Dendritic cell treated with granulocyte-macrophage colony-stimulating factor and Interleukin-4, amounts not matched to agents 40 ng/mL and 50 ng/mL, for 4 days (primary cell): ENCODE data around the gene CEACAM8.
"Not testable (repeated sequence)": the region's sequence is repeated elsewhere in the genome, so short reads cannot be mapped to it uniquely, and the experiment has no call there.

Experiments used
- H3K27ac Mint-ChIP-seq: one replicate; pipeline ENCODE4 v1.8.0; 2022; ENCODE audit warnings: mild to moderate bottlenecking, mixed read lengths
- H3K27me3 Mint-ChIP-seq: one replicate; pipeline ENCODE4 v1.8.0; 2022; ENCODE audit warnings: mild to moderate bottlenecking, mixed read lengths
- H3K36me3 Mint-ChIP-seq: one replicate; pipeline ENCODE4 v1.8.0; 2022; ENCODE audit warnings: low read depth, mixed read lengths
- H3K4me1 Mint-ChIP-seq: one replicate; pipeline ENCODE4 v1.8.0; 2022; ENCODE audit warnings: low read depth, mixed read lengths
- H3K4me3 Mint-ChIP-seq: one replicate; pipeline ENCODE4 v1.8.0; 2022; ENCODE audit warnings: mild to moderate bottlenecking, moderate library complexity, mixed read lengths
- H3K9me3 Mint-ChIP-seq: one replicate; pipeline ENCODE4 v1.8.0; 2022; ENCODE audit warnings: mixed read lengths
- intact Hi-C: fragments of 100-400 bp; cut with micrococcal nuclease; formaldehyde crosslinking; loops from one replicate; pipeline ENCODE4 v1.15.0; 2022

Gene CEACAM8

DNA sequence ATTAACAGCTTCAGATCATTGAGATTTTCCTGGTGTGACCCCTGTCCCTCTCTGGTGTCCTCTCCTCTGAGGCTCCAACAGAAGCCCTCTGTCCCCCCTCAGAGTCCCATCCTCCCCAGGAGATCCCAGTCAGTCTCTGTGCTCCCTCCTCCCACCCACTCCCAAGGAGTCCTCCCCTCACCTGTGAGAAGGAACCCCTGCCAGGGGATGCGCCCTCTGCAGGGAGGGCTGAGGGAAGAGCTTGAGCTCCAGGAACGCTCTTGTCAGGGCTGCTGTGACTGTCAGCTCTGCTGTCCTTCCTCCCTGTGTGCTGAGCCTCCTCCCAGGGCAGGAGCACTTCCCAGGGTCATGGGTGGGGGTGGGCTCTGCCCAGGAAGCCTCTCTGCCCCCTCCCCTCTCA lies 33.2 kb downstream of the CEACAM8 start:
- no peak overlapping the region for H3K27ac Mint-ChIP-seq
- no peak overlapping the region for H3K4me3 Mint-ChIP-seq
- peaks cover 9% of the 10 kb centered on the region for H3K9me3 Mint-ChIP-seq
- peaks cover 5% of the 10 kb centered on the region for H3K36me3 Mint-ChIP-seq
- peaks cover 38% of the 10 kb centered on the region for H3K4me1 Mint-ChIP-seq
- H3K27me3 Mint-ChIP-seq: peaks cover 86% of the 10 kb centered on the region
- intact Hi-C loops: no loop called here

DNA sequence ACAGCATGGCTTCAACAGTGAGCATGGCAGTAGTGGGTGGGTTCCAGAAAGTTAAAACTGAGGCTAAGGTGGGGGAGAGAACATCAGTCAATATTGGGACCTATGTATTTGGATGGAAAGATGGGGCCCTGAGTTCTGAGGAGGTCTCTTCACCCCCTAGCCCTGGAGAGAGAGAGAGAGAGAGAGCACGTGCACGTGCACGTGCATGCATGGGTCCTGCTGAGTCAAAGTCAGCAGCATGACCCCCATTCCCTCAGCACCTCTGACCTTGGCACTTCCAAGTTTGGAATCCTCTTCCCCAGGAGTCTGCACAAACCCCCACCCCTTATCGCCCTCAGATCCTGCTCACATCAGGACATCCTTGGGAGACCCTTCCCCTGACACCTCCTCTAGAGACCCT lies 34.0 kb downstream of the CEACAM8 start:
- H3K36me3 Mint-ChIP-seq: peaks cover 5% of the 10 kb centered on the region
- H3K27ac Mint-ChIP-seq: no peak overlapping the region
- intact Hi-C loops: no loop called here
- H3K4me1 Mint-ChIP-seq: peaks cover 42% of the 10 kb centered on the region
- H3K27me3 Mint-ChIP-seq: peaks cover 89% of the 10 kb centered on the region
- H3K4me3 Mint-ChIP-seq: no peak overlapping the region
- H3K9me3 Mint-ChIP-seq: peaks cover 9% of the 10 kb centered on the region

DNA sequence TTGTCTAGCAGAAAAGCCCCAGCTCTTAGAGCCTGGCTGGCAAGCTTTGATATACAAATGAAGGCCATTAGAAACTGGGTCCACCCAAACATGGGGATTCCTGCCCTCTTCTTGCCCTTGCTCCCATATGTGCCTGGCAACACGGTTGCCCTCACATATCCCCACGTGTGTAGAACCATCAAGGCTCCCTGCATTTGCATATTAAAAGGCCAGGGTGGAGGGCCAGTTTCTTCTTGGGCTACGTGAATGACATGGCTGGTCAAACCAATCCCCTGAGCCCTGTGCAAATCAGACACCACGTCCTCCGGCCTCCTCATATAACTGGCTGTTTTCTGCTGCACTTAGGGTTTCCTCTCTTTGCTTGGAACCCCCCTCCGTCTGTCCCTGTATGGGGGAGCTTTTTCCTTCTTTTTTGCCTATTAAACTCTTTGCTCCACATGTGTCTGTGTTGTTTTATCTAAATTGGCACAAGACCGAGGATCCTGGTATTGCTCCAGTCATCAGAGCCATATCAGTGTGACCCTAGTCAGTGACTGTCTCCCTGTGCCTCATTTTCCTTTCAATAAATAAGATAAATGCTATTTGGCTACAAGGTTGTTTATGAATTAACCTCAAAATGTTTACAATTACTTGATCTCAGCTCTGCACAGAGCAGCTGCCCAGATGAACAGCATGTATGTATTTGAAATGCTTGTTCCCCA lies 36.1 kb downstream of the CEACAM8 start:
- peaks cover 92% of the 10 kb centered on the region for H3K27me3 Mint-ChIP-seq
- peaks cover 48% of the 10 kb centered on the region for H3K4me1 Mint-ChIP-seq
- intact Hi-C loops: no loop called here

DNA sequence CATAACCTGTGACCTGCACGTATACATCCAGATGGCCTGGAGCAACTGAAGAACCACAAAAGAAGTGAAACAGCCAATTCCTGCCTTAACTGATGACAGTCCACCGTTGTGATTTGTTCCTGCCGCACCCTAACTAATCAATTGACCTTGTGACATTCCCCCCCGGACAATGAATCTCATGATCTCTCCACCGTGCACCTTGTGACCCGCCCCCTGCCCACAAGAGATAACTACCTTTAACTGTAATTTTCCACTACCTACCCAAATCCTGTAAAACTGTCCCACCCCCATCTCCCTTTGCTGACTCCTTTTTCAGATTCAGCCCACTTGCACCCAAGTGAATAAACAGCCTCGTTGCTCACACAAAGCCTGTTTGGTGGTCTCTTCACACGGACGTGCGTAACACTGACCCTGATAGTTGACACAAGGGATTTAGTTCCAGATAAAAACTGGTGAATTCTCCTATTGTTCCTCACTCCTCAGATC lies 37.3 kb downstream of the CEACAM8 start:
- Mint-ChIP-seq H3K27me3 (peaks cover 93% of the 10 kb centered on the region), H3K4me1 (peaks cover 54% of the 10 kb centered on the region)
- H3K36me3 Mint-ChIP-seq, intact Hi-C loops, H3K27ac Mint-ChIP-seq, H3K4me3 Mint-ChIP-seq, H3K9me3 Mint-ChIP-seq: not testable (repeated sequence)

More for the DNA sequence above, 36.1 kb downstream of the CEACAM8 start:
- Mint-ChIP-seq H3K9me3 (peaks cover 9% of the 10 kb centered on the region), H3K4me3 (no peak overlapping the region), H3K36me3 (peaks cover 5% of the 10 kb centered on the region), H3K27ac (no peak overlapping the region)

DNA sequence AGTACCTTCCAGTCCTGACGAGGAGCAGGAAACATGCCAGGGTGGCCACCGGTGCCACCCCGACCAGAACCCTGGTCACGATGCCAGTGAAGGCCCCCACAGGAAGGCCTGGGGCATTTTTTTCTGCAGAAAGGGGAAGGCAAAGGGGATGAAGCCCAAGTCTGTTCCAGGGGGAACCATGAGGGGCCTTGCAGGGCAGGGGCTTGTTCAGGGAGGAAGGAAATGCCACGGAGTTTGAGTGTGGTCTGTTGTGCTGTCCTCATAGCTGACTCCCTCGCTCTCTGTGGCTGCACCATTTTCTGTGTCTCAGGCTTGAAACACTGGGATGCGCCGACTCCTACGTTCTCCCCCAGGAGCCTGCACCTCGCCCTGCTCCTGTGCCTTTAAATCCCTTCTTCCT lies 38.9 kb downstream of the CEACAM8 start:
- H3K4me3 Mint-ChIP-seq: peak overlapping the region; percentile 35
- H3K4me1 Mint-ChIP-seq: peaks cover 56% of the 10 kb centered on the region
- H3K27ac Mint-ChIP-seq: no peak overlapping the region
- peaks cover 16% of the 10 kb centered on the region for H3K9me3 Mint-ChIP-seq
- peaks cover 93% of the 10 kb centered on the region for H3K27me3 Mint-ChIP-seq
- intact Hi-C loops: no loop called here
- peaks cover 5% of the 10 kb centered on the region for H3K36me3 Mint-ChIP-seq

DNA sequence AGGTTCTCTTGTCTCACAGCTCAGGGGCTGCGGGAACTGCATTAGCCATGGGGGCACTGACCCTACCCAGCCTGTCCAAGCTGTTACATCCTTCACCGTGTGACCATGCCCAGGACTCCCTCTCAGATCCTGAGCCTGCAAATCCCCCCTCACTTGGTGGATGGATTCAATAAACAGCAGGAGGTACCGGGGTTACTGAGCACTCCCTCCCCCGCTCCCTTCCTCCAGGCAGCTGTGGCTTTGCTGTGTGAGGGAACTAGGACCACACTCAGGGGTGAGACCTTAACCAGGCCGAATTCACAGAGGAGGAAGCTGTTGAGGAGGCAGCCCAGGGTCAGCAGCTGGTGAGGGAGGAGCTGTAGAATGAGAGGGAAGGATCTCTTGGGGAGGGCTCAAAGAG lies 39.4 kb downstream of the CEACAM8 start:
- H3K4me3 Mint-ChIP-seq: no peak overlapping the region
- peaks cover 5% of the 10 kb centered on the region for H3K36me3 Mint-ChIP-seq

DNA sequence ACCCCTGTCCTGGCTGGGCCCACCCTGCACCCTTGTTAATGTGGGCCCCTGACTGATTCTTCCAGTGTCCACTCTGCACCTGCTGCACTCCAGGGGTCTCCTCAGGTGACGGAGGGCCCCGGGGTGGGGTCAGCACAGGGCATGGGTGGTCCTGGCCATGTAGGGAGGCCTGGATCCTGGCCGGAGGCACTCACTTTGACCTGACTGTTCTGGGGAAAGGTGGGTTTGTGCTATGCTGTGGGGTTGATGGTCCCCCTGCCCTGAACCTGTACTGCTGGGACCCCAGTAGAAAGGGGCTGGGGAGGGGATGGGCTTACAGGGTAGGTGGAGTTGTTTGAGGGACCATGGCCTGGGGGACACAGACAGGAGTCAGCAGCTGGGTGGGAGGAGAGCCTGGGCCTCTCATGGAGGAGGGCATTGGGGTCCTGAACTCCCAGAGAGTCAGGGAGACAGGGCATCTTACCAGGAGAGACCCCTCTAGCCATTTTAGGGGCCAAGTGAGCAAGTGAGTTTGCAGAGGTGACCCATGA lies 40.6 kb downstream of the CEACAM8 start:
- H3K27me3 Mint-ChIP-seq: peaks cover 95% of the 10 kb centered on the region

More for the DNA sequence above, 39.4 kb downstream of the CEACAM8 start:
- Mint-ChIP-seq H3K27ac (no peak overlapping the region), H3K4me1 (peaks cover 51% of the 10 kb centered on the region), H3K27me3 (peaks cover 93% of the 10 kb centered on the region), H3K9me3 (peaks cover 21% of the 10 kb centered on the region)
- intact Hi-C loops: no loop called here

DNA sequence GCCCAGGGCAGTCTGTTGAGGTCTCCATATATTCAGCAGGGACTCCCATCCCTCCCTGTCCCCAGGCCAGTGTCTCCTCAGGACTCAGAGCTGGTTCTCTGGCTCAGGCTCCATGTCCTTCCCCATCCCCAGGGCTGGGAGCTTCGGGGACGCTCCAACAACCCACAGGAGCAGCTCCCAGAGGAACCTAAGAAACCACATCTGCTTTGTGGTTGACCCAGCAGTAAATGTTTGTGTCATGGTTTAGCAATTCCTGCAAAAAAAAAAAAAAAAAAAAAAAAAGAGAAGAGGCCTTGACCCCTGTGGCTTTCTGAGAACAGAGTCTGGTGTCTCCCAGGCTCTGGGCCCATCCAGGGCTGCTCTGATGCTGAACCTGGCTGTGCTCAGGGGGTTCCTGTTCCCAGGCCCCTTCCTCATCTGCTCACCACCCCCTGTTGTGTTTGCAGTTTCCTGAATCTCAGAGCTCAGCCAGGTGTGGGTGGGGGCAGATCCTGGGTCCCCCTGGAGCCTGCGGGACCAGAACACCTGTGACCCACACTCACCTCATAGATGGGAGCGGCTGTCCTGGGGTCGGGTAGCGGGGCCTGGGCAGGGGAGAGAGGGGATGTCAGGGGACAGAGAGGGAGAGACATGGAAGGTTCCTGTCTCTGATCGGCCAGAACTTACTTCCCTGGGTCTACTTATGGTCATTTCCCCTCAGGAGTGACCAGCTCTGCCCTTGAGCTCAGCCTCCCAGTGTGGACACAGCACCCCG lies 41.3 kb downstream of the CEACAM8 start:
- Mint-ChIP-seq H3K27me3 (peaks cover 94% of the 10 kb centered on the region), H3K4me3 (peak overlapping the region; percentile 30), H3K4me1 (peaks cover 51% of the 10 kb centered on the region), H3K27ac (no peak overlapping the region), H3K9me3 (peaks cover 39% of the 10 kb centered on the region), H3K36me3 (peaks cover 11% of the 10 kb centered on the region)
- intact Hi-C loops: no loop called here

More for the DNA sequence above, 40.6 kb downstream of the CEACAM8 start:
- Mint-ChIP-seq H3K4me1 (peaks cover 51% of the 10 kb centered on the region), H3K36me3 (peaks cover 10% of the 10 kb centered on the region), H3K9me3 (peaks cover 33% of the 10 kb centered on the region), H3K4me3 (no peak overlapping the region), H3K27ac (peak overlapping the region; percentile 41)
- intact Hi-C loops: no loop called here

DNA sequence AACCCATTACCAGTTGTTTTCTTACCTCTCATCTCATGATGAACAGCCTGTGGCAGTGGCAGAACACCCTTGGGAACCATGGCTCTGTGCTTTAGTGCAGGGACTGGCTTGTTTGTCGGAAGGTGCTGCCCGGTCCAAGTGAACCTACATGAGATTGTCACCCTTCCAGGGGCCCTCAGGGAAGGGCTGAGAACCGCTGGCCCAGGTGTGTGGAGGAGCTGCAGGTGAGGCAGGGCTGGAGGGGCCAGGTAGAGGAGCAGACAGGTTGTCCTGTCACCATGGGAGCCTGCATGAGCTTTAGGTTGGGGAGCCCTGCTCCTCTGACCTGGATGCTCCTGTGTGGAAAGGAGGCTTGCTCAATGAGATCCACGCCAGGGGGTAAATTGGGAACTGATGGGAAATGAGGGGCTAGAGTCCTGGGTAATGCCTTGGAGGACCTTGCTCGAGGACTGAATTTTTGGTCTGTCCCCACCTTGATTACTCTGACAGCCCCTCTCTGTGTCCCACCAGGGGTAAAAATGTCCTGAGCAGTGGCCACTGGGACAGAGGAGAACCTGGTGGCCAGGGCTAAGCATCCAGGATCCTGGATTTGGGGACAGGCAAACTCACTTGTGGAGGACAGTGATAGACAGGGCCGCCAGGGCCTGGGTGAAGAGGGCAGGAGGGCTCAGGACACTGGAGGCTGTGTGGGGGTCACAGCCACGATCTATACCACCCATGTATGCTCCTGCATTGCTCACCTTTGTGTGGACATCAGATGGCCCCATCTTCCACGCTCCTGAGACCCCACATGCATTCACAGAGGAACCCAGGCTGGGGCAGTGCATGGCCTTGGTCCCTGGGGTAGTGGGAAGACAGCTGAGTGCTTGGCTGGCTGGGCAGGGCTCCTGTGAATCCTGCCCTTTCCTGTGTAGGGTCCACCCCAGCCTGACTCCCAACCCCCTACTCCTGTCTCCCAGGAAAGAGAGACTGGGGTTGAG lies 42.3 kb downstream of the CEACAM8 start:
- intact Hi-C loops: no loop called here
- no peak overlapping the region for H3K4me3 Mint-ChIP-seq
- H3K36me3 Mint-ChIP-seq: peaks cover 8% of the 10 kb centered on the region
- H3K27ac Mint-ChIP-seq: no peak overlapping the region
- H3K4me1 Mint-ChIP-seq: peaks cover 51% of the 10 kb centered on the region
- peaks cover 34% of the 10 kb centered on the region for H3K9me3 Mint-ChIP-seq
- H3K27me3 Mint-ChIP-seq: peaks cover 93% of the 10 kb centered on the region

DNA sequence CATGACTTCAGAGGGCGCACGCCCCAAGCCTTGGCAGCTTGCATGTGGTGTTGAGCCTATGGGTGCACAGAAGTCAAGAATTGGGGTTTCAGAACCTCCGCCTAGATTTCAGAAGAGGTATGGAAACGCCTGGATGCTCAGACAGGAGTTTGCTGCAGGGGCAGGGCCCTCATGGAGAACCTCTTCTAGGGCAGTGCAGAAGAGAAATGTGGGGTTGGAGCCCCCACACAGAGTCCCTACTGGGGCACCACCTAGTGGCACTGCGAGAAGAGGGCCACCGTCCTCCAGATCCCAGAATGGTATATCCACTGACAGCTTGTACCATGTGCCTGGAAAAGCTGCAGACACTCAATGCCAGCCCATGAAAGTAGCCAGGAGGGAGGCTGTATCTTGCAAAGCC lies 44.2 kb downstream of the CEACAM8 start:
- intact Hi-C loops, H3K4me3 Mint-ChIP-seq, H3K27ac Mint-ChIP-seq, H3K36me3 Mint-ChIP-seq: not testable (repeated sequence)
- Mint-ChIP-seq H3K27me3 (peaks cover 93% of the 10 kb centered on the region), H3K9me3 (peaks cover 30% of the 10 kb centered on the region), H3K4me1 (peaks cover 37% of the 10 kb centered on the region)

DNA sequence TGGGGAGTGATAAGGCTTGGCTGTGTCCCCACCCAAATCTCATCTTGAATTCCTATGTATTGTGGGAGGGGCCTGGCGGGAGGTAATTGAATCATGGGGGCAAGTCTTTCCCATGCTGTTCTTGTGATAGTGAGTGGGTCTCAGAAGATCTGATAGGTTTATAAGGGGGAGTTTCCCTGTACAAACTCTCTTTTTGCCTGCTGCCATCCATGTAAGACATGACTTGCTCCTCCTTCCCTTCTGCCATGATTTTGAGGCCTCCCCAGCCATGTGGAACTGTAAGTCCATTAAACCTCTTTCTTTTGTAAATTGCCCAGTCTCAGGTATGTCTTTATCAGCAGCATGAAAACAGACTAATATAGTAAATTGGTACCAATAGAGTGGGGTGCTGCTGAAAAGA lies 45.7 kb downstream of the CEACAM8 start:
- peaks cover 30% of the 10 kb centered on the region for H3K9me3 Mint-ChIP-seq
- H3K4me3 Mint-ChIP-seq, H3K36me3 Mint-ChIP-seq, intact Hi-C loops, H3K27ac Mint-ChIP-seq: not testable (repeated sequence)
- H3K4me1 Mint-ChIP-seq: peaks cover 23% of the 10 kb centered on the region
- H3K27me3 Mint-ChIP-seq: peaks cover 87% of the 10 kb centered on the region

DNA sequence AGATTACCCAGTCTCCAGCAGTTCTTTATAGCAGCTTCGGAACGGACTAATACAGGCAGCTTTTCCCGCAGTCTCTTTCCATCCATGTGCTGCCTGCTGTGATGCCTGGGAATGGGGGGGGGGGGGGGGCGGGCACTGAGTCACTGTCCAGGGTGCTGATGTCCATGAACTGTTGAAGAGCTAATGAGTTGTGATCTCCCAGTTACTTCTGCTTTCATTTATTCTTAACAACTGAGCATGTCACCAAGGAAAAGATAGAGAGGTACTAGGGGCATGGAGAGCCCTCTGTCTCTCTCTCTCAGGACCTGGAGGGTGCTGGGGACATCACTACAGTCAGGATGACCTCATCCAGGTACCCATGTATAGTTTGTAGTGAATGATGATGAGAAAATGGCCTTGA lies 46.2 kb downstream of the CEACAM8 start:
- Mint-ChIP-seq H3K27ac (no peak overlapping the region), H3K36me3 (peaks cover 6% of the 10 kb centered on the region), H3K4me1 (peaks cover 17% of the 10 kb centered on the region), H3K27me3 (peaks cover 89% of the 10 kb centered on the region), H3K9me3 (peaks cover 30% of the 10 kb centered on the region), H3K4me3 (no peak overlapping the region)
- intact Hi-C loops: no loop called here

DNA sequence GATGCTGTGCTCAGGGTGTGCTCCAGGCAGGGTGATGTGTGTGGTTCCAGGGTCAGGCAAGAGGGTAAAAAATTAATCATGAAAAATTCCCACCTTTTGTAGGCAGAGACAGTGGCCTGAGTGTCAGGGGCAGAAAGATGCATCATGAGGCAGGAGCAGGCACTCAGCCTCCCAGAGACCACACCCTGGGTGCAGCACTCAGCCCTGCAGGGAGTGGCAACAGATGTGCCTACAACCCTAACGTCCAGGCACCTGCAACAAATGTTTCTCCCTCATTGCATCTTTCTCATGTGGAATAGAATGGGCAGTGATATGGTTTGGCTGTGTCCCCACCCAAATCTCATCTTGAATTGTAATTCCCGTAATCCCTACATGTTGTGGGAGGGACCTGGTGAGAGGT lies 46.8 kb downstream of the CEACAM8 start:
- no peak overlapping the region for H3K4me3 Mint-ChIP-seq
- peaks cover 93% of the 10 kb centered on the region for H3K27me3 Mint-ChIP-seq

More for the DNA sequence above, 46.8 kb downstream of the CEACAM8 start:
- intact Hi-C loops: no loop called here
- Mint-ChIP-seq H3K36me3 (peaks cover 6% of the 10 kb centered on the region), H3K27ac (no peak overlapping the region), H3K9me3 (peaks cover 30% of the 10 kb centered on the region), H3K4me1 (peaks cover 11% of the 10 kb centered on the region)
